ENCODE results near the gene HIPK3. TPM values are rescaled to one million over a fixed set of nuclear protein-coding genes. Genes with fewer than 3 reads are reported as not detected.

The HIPK3 gene
- 80.9 and 109 TPM in 2 replicates for total RNA-seq

GRCh38 chr11:33257160-33257896, at the start of gene HIPK3:
HIPK3 (plus strand) TSS chr11:33257381.

GRCh38 chr11:33375688-33376311, 118.6 kb downstream of the HIPK3 start, which contains the start of gene KIAA1549L:
KIAA1549L (plus strand) TSS chr11:33376108.

Other genes starting within 250 kb of the HIPK3 start
- 4.3 and 7.6 TPM in 2 replicates for gene DEPDC7, start 241.5 kb upstream of the HIPK3 start, total RNA-seq
- 22.5 and 28.9 TPM in 2 replicates for gene TCP11L1, start 217.8 kb upstream of the HIPK3 start, total RNA-seq
- 19.8 and 27.5 TPM in 2 replicates for gene CSTF3, start 95.9 kb upstream of the HIPK3 start, total RNA-seq
- gene KIAA1549L, start 118.7 kb downstream of the HIPK3 start, total RNA-seq, result 2.0 and 3.6 TPM in 2 replicates

Data from smooth muscle cell of trachea (primary cell).